Transverse colon (tissue), 4 donors: ENCODE results near the gene CHMP1A. TPM values are rescaled to one million over a fixed set of nuclear protein-coding genes. Genes with fewer than 3 reads are reported as not detected.
"Not testable (repeated sequence)": the region's sequence is repeated elsewhere in the genome, so short reads cannot be mapped to it uniquely, and the experiment has no call there.

Source experiments
- DNase-seq: peaks from one replicate; pipeline ENCODE4 v3.0.0-alpha.2; 2019
- H3K27ac ChIP-seq, 4 donors: fragments of 200-600 bp; sonication (generic); 2 replicates each; pipeline ENCODE4 v1.5.1; 2016 to 2018; ENCODE audit warnings: inconsistent platforms in 4 of 4
- H3K27me3 ChIP-seq: fragments of 200-600 bp; sonication (generic); 2 replicates; pipeline ENCODE4 v1.5.1; 2017; ENCODE audit warnings: inconsistent platforms
- H3K36me3 ChIP-seq, 4 donors: fragments of 200-600 bp; sonication (generic); 2 replicates each; pipeline ENCODE4 v1.5.1; 2017 to 2019; ENCODE audit warnings: inconsistent platforms in 4 of 4
- H3K4me1 ChIP-seq, 4 donors: fragments of 200-600 bp; sonication (generic); 2 replicates each; pipeline ENCODE4 v1.5.1; 2017 to 2020; ENCODE audit warnings: inconsistent platforms in 4 of 4
- H3K4me3 ChIP-seq, 4 donors: fragments of 200-600 bp; sonication (generic); 1 replicate in 1 of 4; 2 replicates in 3 of 4; pipeline versions ENCODE4 v1.5.1 to v1.6.1; 2017 to 2019; ENCODE audit warnings: inconsistent platforms in 4 of 4
- H3K9me3 ChIP-seq, 2 donors: fragments of 200-600 bp; sonication (generic); 2 replicates each; pipeline ENCODE4 v1.5.1; 2017 to 2019; ENCODE audit warnings: inconsistent platforms in 2 of 2
- CTCF ChIP-seq, 5 experiments: fragments of 200-600 bp in 3 of 5; fragments of 450-650 bp in 2 of 5; sonication (generic) in 3 of 5; IDR thresholded peaks; 1 replicate in 2 of 5; 2 replicates in 3 of 5; pipeline ENCODE4 v1.5.1; 2016 to 2017; ENCODE audit warnings: antibody characterized with exemption in 5 of 5, inconsistent platforms in 3 of 5, mild to moderate bottlenecking in 2 of 5, moderate library complexity in 1 of 5
- EP300 ChIP-seq: sonication (generic); formaldehyde crosslinking; IDR thresholded peaks from one replicate; pipeline ENCODE4 v1.6.1; 2017; ENCODE audit warnings: antibody characterized with exemption, low read depth
- POLR2A ChIP-seq: fragments of 450-650 bp; IDR thresholded peaks from one replicate; pipeline ENCODE4 v1.6.1; 2016; ENCODE audit warnings: antibody characterized with exemption, mild to moderate bottlenecking, moderate library complexity
- POLR2AphosphoS5 ChIP-seq, 3 donors: sonication (generic); formaldehyde crosslinking; IDR thresholded peaks; one replicate each; pipeline ENCODE4 v1.6.1; 2016; ENCODE audit warnings: antibody characterized with exemption in 3 of 3
- WGBS, 2 donors: methylation state at CpG; one replicate each; pipeline ENCODE4 v1.1.5; 2018; ENCODE audit warnings: low coverage in 1 of 2; 5-methylcytosine and 5-hydroxymethylcytosine counted together
- in situ Hi-C, 4 donors: fragments of 200-750 bp; cut with MboI; loops; one replicate each; pipeline versions ENCODE4 v1.15.0 to v1.15.1; 2017; ENCODE audit warnings: low sequenced_read_pairs in 3 of 4, low pct_ligation_motif_present in 1 of 4, low pct_unique_long_range_greater_than_20kb in 1 of 4
- intact Hi-C: fragments of 100-400 bp; cut with DNase I; formaldehyde crosslinking; loops from one replicate; pipeline ENCODE4 v1.15.1; 2023; ENCODE audit warnings: low total_unique reads
- total RNA-seq, 4 donors: library from RNA; depleted of rRNA; stranded (reverse); fragments of >200 nt; gene quantifications; one replicate each; pipeline ENCODE4 v1.1.0, GENCODE V29; 2016

CHMP1A gene
- total RNA-seq, 4 donors from 2014 or later: 131 to 184 (median 144) TPM

- peaks cover 4 to 29% (median 23%) of the 10 kb centered on the region in 4 donors for H3K4me1 ChIP-seq
- peak within 1 kb of the TSS; percentile 91 to 96 (median 94) for H3K27ac ChIP-seq
- peak in 4 of 5 experiments; percentile 11 to 45 (median 22) for TF ChIP-seq CTCF (IDR thresholded peaks at IDR 0.05)
- peak; percentile 80 to 93 (median 92) for TF ChIP-seq POLR2AphosphoS5 (IDR thresholded peaks at IDR 0.05)
- peak; percentile 82 for TF ChIP-seq POLR2A
- no peak for TF ChIP-seq EP300
- peak within 1 kb of the TSS; percentile 66 to 77 (median 73) for H3K4me3 ChIP-seq
- peak; percentile 98 for DNase-seq
- H3K9me3 ChIP-seq: no peaks in the 10 kb centered on the region
- no peaks in the 10 kb centered on the region for H3K27me3 ChIP-seq
- in situ Hi-C loops: loop anchor here in 2 of 4 donors (10.0 kb wide), 1 partner anchor 93 kb away; no protein-coding TSS in a partner anchor
- WGBS, 2 donors: 1% methylated on average over 14 of the region's 97 CpGs; no CpG with 5 or more reads in 1 of the 2 donors
- no peaks in the 10 kb centered on the region for H3K36me3 ChIP-seq
- intact Hi-C loops: loop anchor here (5.0 to 10.0 kb wide), 2 partner anchors 93 to 171 kb away; partner anchors contain the start of gene TCF25
Observed at GRCh38 chr16:89701425-89702406, 44.2 kb upstream of the CHMP1A start, which contains the start of gene SPATA2L. Gene SPATA2L (minus strand): TSS chr16:89701705. CDS start chr16:89701232, 473 bp downstream.

- DNase-seq: peak; percentile 77
- in situ Hi-C loops: loop anchor here in 2 of 4 donors (10.0 kb wide), 1 partner anchor 94 kb away; no protein-coding TSS in a partner anchor
- Histone ChIP-seq H3K9me3 (no peaks in the 10 kb centered on the region), H3K4me1 (peaks cover 4 to 29% (median 22%) of the 10 kb centered on the region in 4 donors), H3K27ac (peak overlapping the region; percentile 91 to 96 (median 94)), H3K27me3 (no peaks in the 10 kb centered on the region), H3K36me3 (no peaks in the 10 kb centered on the region), H3K4me3 (peak overlapping the region; percentile 66 to 77 (median 73))
- intact Hi-C loops: loop anchor here (5.0 to 10.0 kb wide), 2 partner anchors 94 to 171 kb away; partner anchors contain the start of gene TCF25
- TF ChIP-seq CTCF (IDR thresholded peaks at IDR 0.05) (peak in 1 of 5 experiments; percentile 1), POLR2AphosphoS5 (IDR thresholded peaks at IDR 0.05) (peak in 2 of 3 donors; percentile 46 to 78), EP300 (no peak), POLR2A (peak; percentile 63)
- 2% methylated on average over 50 of the region's 78 CpGs; no CpG with 5 or more reads in 1 of the 2 donors for WGBS, 2 donors
Observed at GRCh38 chr16:89700649-89701424, 43.3 kb upstream of the CHMP1A start.

- in situ Hi-C loops: loop anchor here in 2 of 4 donors (10.0 kb wide), 1 partner anchor 95 kb away; no protein-coding TSS in a partner anchor
- peak overlapping the region; percentile 91 to 96 (median 94) for H3K27ac ChIP-seq
- H3K36me3 ChIP-seq: no peaks in the 10 kb centered on the region
- WGBS, 2 donors: 1% methylated on average over 26 of the region's 30 CpGs; no CpG with 5 or more reads in 1 of the 2 donors
- peak; percentile 49 for TF ChIP-seq POLR2A
- TF ChIP-seq POLR2AphosphoS5 (IDR thresholded peaks at IDR 0.05): peak; percentile 51 to 71 (median 57)
- TF ChIP-seq EP300: no peak
- peak; percentile 73 to 97 (median 84) for TF ChIP-seq CTCF (IDR thresholded peaks at IDR 0.05)
- no peaks in the 10 kb centered on the region for H3K9me3 ChIP-seq
- DNase-seq: peak; percentile 100
- intact Hi-C loops: loop anchor here (5.0 to 10.0 kb wide), 2 partner anchors 95 to 172 kb away; partner anchors contain the start of gene TCF25
- H3K27me3 ChIP-seq: no peaks in the 10 kb centered on the region
- H3K4me3 ChIP-seq: peak overlapping the region in 3 of 4 donors; percentile 73 to 77 (median 73)
- H3K4me1 ChIP-seq: peaks cover 4 to 30% (median 22%) of the 10 kb centered on the region in 4 donors
Observed at GRCh38 chr16:89700100-89700648, 42.7 kb upstream of the CHMP1A start.

- intact Hi-C loops: loop anchor here (5.0 to 10.0 kb wide), 2 partner anchors 95 to 173 kb away; partner anchors contain the start of gene TCF25
- H3K9me3 ChIP-seq, H3K27me3 ChIP-seq, H3K36me3 ChIP-seq, DNase-seq: not testable (repeated sequence)
- H3K4me1 ChIP-seq: peaks cover 4 to 33% (median 22%) of the 10 kb centered on the region in 4 donors
- 64% methylated on average over 16 of the region's 18 CpGs; no CpG with 5 or more reads in 1 of the 2 donors for WGBS, 2 donors
- peak overlapping the region; percentile 64 to 96 (median 94) for H3K27ac ChIP-seq
- in situ Hi-C loops: loop anchor here in 2 of 4 donors (10.0 kb wide), 1 partner anchor 95 kb away; no protein-coding TSS in a partner anchor
- peak overlapping the region in 2 of 4 donors; percentile 73 for H3K4me3 ChIP-seq
Observed at GRCh38 chr16:89699629-89700099, 42.2 kb upstream of the CHMP1A start.

- intact Hi-C loops, in situ Hi-C loops, DNase-seq, H3K9me3 ChIP-seq, H3K36me3 ChIP-seq, H3K27me3 ChIP-seq, H3K4me3 ChIP-seq, H3K27ac ChIP-seq: not testable (repeated sequence)
- WGBS, 2 donors: 96 to 100% methylated on average over 9 to 14 of the region's 14 CpGs
- H3K4me1 ChIP-seq: peaks cover 4 to 33% (median 22%) of the 10 kb centered on the region in 4 donors
Observed at GRCh38 chr16:89698717-89699116, 41.2 kb upstream of the CHMP1A start.
